NT2/D1 (cell line): Measurements from ENCODE around the gene EPN2.

Experiments
- YY1 ChIP-seq: IDR thresholded peaks from 2 replicates; pipeline ENCODE4 v1.6.1; 2011; ENCODE audit not compliant: insufficient read length, insufficient read depth
- ZNF274 ChIP-seq: IDR thresholded peaks from 2 replicates; pipeline ENCODE4 v1.6.1; 2011; ENCODE audit warnings: mild to moderate bottlenecking, low read depth, low read length

GRCh38 chr17:19288453-19288852, 51.3 kb downstream of the EPN2 start:
- TF ChIP-seq ZNF274 (no peak), YY1 (no peak)
